Stimulated activated CD8-positive, alpha-beta memory T cell treated with anti-CD3 and anti-CD28 coated beads, Interleukin-4, amount 100 ng/mL, for 48 hours (primary cell): ENCODE measurements around the gene GRHL3.

Source experiments
- DNase-seq: peaks from one replicate; pipeline ENCODE4 v3.0.0-alpha.2; 2020

GRHL3 gene

DNA sequence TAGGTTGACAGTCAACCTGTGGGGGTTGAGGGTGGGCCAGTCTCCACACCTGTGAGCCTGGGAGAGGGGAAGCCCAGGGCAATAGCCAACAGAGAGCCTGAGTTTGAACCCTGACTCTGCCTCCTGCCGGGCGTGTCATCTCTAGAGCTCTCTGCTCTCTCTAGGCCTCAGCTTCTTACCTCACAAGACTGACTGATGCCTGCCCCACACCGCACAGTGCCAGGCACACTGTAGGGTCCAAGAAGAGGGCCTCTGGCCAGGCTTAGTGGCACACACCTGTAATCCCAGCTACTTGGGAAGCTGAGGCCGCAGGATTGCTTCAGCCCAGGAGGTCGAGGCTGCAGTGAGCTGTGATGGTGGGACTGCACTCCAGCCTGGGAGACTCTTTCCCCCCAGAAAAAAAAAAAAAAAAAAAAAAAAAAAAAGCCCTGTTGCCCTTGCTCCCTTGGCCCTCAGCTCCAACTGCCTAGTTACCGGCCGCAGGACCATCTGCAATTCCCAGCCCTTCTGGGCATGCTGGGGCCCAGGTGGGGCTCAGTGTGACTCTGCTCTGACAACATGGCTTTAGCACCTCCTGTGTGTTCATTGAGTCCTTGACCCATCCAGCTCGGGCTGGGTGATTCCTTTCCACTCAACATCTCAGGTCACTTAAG, 25.1 kb downstream of the GRHL3 start:
- no peak for DNase-seq

GRCh38 chr1:24345334-24345733, 26.2 kb downstream of the GRHL3 start:
- DNase-seq = no peak

DNA sequence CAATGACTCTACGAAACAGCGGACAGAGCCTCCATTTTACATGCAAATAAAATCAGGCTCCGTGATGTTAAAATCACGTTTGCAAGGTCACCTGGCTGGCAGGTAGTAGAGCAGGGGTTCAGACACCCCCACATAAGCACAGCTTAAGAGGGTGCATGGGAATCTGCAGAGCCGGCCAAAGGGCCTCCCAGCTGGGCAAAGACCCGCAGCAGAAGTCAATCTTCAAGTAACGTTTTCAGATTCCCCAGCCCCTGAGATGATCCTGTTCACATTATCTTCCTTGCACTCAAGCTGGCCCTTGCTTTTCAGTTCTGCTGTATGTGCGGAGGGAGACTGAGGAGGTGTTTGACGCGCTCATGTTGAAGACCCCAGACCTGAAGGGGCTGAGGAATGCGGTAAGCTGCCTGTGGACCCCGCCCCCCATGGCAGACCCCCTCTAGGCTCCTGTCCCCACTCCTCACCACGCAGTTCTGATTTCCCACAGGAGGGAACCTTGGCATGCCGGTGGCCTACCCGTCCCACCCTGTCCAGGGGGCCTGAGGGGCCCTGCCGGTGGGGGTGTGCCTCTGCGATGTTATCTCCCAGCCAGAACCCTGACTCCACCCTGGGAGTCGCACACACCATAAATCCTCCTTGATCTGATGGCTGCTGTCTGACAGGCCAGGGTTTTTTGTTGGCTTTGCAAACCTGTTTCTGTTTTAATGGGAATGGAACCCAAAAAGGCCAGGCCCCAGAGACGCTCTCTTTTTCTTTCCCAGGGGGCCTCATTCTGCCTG, 28.2 kb downstream of the GRHL3 start:
- no peak for DNase-seq

DNA sequence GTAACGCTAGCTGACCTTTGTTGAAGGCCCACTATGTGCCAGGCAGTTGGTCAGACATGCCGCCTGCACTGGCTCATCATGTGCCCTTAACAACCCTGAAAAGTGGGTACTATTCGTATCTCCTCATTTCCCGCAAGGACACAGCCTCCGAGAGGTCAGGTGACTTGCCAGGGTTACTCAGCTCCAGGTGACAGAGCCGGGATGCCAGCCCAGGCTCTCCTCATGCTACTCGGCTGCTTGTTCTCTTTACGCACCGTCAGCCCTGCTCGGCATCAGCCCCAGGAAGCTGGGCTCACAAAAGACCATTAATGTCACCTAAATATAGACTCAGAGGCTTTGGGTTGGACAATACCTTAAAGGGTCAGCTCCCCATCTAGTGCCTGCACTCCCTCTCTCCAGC, 29.0 kb downstream of the GRHL3 start:
- no peak for DNase-seq

- DNase-seq = peak; percentile 31
These were observed 30.7 kb downstream of the GRHL3 start for GRCh38 chr1:24349891-24350290.

DNA sequence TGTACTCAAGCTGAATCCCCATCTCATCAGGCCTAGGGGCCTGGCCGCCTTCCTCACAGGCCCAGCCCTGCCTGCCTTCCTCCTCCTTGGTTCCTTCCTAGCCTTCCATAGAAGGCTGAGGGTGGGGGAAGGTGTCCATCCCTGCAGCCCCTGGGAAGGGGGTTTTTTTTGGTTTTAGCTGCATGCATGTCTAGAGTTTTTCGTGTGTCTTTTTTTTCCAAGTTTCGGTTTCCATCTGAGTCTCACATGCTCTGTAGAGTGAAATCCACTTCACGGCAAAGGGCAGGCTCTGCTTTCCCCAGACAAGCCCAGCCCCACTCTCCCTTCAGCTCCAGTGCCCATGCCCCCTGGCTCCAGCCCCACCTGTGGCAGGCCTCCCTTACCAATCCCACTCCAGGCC, 32.1 kb downstream of the GRHL3 start:
- no peak for DNase-seq

GRCh38 chr1:24351918-24352627, 32.9 kb downstream of the GRHL3 start:
- DNase-seq = peak; percentile 70

GRCh38 chr1:24353292-24353891, 34.2 kb downstream of the GRHL3 start:
- no peak for DNase-seq

DNA sequence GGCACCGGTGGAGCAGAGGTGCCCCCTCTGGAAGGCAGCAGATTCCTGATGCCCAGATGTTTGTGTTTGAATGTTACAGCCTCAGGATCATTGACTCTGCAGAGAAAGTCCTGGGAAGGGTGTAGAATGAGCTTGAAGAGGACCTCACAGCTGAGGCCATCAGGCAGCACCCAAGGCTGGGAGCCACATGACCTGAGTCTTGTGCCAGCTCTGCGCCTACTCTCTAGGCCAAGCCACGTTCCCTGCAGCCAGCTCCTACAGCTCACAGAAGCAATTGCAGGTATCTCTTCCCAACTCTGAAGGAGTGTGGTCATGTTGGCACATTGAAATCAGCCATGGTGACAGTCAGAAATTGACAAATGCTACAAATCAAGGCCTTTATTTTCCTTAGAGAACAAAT, 36.3 kb downstream of the GRHL3 start:
- DNase-seq = no peak

DNA sequence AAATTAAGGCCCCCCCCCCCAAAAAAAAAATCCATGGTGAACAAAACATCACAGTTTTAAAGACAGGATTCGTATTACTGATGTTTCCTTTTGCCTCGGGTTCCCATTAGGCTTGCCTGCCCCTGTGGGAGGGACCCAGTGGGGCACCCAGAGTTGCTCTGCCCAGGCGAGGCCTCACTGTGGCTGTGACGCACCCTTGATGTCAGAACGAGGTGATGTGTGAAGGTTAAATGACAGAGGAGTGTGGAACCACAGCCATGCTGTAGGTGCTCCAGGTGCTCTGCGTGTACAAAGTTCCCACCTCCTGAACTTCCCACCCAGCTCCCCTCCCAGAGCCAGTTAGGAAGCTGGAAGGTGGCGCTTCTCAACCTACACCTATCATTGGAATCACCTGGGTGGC, 37.9 kb downstream of the GRHL3 start:
- DNase-seq = no peak

DNA sequence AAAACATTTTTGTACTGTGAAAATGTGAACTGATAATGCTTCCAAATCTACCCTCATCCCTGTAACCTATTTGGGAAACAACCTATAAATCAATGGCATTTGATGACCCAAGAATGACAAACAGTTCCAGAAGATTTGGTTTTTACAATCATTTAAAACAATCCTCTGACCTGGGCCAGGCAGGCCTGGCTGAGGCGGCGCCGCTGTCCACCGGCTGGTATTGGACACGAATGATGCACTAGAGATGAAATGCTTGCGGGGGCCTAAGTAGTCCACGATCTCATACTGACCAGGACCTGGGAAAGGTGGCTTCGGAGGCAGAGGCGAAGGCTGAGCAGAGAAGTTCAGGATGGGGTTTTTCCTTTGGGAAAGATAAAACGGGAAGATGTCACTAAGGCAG, 41.5 kb downstream of the GRHL3 start:
- no peak for DNase-seq

- no peak for DNase-seq
These were observed 42.7 kb downstream of the GRHL3 start for GRCh38 chr1:24361811-24362210.

- no peak for DNase-seq
These were observed 43.2 kb downstream of the GRHL3 start for GRCh38 chr1:24362396-24362795.

DNA sequence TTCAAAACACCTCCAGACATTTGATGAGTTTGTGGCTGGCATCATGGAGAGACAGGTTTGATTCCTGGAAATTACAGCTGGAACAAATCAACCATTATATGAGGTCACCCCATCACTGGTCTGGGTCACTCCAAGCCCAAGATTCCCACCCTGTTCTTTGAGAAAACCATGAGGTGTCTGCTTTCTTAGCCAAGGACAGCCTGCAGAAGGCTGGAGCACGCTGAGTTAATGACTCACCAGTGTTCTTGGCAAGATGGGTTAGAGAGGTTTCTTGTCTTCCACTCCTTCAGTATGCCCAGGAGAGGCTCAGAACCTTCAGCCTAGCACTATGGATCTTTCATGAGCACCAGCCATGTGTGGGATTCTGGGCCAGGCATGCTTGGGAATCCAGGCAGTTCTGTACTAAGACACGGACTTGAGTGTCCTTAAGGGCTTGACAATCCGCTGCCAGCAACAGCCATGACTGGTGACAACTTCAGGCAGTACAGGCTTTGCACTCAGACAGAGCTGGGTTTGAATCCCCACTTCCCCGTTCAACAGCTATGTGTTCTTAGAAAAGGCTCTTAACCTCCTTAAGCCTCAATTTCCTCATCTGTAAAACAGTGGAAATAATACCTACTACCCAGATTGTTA, 43.9 kb downstream of the GRHL3 start:
- DNase-seq = no peak

DNA sequence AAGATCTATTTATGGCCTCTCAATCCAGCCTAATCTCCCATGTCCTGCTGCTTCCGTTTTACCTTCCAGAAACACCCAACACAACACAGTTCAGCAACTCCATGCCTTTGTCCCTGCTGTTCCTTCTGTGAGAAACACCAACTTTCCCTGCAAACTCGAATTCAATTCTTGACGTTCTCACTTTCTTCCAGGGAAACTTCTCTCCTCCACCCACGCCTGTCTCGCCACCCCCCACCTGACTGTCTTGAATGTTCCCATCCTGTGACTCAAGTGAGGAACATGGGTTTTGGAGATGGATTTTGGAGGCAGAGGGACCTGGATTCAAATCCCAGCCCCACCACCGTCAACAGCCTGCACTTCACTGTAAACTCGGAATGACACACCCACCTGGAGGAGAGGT, 44.8 kb downstream of the GRHL3 start:
- no peak for DNase-seq

GRCh38 chr1:24364605-24364974, 45.4 kb downstream of the GRHL3 start:
- DNase-seq = no peak

DNA sequence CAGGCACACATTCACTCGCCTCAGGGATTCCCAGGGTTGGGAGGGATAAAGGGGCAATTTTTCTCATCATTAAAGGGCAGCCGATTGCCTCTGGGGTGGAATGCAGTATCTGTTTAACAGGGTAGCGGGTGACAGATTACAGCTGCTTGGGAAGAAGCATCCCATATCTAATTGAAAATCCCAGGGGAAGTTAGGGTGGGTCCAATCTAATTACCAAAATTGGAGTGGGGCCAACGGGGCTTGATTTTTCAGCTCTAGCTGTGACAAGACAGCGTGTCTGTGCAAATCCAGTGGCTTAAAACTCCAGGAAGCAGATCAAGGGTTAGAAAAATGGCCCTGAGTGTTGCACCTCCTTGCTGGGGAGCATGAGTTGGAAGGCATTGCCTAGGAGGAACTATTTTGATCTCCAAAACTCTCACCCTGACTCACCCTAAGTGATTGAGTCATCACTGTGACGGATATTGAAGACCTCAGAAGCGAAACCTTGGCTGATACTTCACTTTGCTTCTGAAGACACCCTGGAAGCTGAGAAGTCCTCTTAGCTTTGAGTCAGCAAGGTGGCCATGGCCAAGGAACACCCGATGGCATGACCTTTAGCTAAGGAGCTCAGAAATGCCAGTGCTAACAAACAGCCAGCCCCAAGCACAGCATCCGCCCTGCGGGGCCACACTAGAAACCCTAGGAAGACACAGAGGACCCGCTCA, 46.0 kb downstream of the GRHL3 start:
- peak; percentile 55 for DNase-seq

- no peak for DNase-seq
These were observed 47.5 kb downstream of the GRHL3 start for GRCh38 chr1:24366707-24367106.

DNA sequence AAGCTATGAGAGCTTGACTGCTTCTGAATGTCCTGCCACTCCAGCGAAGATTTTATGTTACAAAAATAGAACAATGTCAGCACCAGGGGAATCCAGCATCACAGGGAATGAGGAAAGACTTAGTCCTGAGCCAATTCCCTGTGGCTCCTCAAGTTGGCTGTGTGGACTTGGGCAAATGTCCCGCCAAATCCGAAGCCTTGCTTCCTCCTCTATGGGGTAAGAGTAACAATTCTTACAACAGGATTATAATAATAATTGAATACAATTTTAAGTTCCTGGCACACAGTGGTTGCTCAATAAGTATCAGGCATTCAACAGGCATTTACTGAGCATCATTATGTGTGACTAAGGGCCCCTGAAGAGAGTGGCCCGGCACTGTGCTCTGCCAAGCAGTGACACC, 50.0 kb downstream of the GRHL3 start:
- DNase-seq = no peak

DNA sequence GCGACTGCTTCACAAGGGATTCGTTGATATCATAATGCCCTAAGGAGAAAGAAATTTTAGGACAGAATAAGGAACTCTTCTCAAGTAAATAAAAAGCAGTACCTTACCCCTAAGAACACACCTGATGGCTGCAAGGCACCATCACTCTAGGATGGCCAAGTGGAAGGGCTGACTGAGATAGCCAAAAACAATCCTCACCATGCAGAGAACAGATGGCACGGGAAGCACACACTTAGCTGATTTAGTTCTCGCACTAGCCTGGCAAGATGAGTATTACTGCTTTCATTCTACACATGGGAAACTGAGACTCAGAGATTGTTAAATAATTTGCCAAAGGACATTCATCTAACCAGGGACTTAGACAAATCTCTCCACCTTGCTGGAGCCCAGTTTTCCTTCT, 50.6 kb downstream of the GRHL3 start:
- DNase-seq = no peak

DNA sequence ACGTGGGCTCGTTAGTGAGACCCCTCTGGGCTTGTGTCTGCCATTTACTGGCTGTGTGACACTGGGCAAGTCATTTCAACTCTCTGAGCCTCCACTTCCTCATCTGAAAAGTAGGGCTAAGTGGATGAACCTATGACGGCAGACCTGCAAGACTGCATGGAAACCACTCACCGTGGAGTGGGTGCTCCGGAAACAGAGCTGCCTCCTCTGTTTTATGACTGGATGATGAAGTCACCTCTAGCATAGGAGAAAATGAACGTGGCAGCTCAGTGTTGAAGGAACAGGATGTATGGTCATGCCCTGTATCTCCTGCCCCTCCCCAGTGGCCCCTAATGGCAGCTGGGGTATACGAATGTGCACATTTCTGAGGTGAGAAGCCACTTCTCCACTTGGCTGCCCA, 53.9 kb downstream of the GRHL3 start:
- no peak for DNase-seq

- peak; percentile 16 for DNase-seq
These were observed 54.6 kb downstream of the GRHL3 start for GRCh38 chr1:24373710-24374109.
